ENCODE measurements around the gene DLG2.
"Not testable (repeated sequence)": the region's sequence is repeated elsewhere in the genome, so short reads cannot be mapped to it uniquely, and the experiment has no call there.

Gene DLG2

DNA sequence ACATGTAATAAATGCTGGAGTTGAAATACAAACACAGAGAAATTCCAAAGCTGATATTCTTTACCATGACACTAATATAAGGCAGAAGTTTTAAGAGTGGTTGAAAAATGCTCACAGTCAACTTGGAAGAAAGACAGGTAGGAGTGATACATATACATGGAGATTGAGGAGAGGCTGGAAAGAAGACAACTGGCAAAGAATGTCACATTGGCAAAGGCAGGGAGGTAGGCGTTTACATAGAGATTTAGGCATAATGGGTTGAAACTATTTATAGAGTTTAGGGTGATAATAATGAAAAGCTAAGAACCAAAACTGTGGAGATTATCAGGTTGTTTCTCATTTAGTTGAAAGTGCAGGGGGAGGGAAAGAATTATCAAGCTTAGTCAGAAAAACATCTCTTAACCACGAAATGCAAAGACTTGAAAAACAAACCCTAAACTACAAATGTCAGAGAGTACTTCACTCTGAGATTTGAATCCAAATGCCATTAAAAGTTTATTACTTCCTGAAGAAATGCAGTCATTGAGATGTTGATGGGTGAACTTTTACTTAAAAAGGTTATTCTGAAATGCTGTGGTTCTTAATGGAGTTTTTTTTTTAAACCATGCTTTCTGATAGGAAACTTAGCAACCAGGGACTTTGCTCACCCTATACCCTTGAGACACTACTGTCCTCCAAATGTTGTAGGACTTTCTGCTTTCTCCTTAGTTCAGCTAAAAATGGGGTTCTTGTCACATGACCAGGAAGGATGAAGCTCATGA lies 2202.6 kb downstream of the DLG2 start:
- no peaks in the 10 kb centered on the region for H3K27me3 ChIP-seq (ENCODE audit: insufficient read depth, poor library complexity, severe bottlenecking)
- no peak for DNase-seq (ENCODE audit: low read depth in 1 of 2, low spot score in 1 of 2)
- TF ChIP-seq SPI1 (IDR thresholded peaks at IDR 0.05; ENCODE audit: borderline replicate concordance, low read depth): no peak
- no peak for TF ChIP-seq REST (IDR thresholded peaks at IDR 0.05; ENCODE audit: insufficient replicate concordance, low read depth)
- no peak for TF ChIP-seq CTCF (IDR thresholded peaks at IDR 0.05; ENCODE audit: insufficient read depth, low read length)
- no peak for TF ChIP-seq POLR2AphosphoS5 (IDR thresholded peaks at IDR 0.05; ENCODE audit: low read depth)
- no peak for TF ChIP-seq GABPA (IDR thresholded peaks at IDR 0.05; ENCODE audit: low read depth)
- no peak overlapping the region for H3K4me3 ChIP-seq (replicated peaks; ENCODE audit: insufficient read depth, low read length)
- H3K27ac ChIP-seq (replicated peaks): no peak overlapping the region

GRCh38 chr11:83422641-83423040 lies 2204.5 kb downstream of the DLG2 start:
- not testable (repeated sequence) for H3K27me3 ChIP-seq (ENCODE audit: insufficient read depth, poor library complexity, severe bottlenecking); H3K4me3 ChIP-seq (replicated peaks; ENCODE audit: insufficient read depth, low read length); H3K27ac ChIP-seq (replicated peaks); DNase-seq (ENCODE audit: low read depth in 1 of 2, low spot score in 1 of 2)

DNA sequence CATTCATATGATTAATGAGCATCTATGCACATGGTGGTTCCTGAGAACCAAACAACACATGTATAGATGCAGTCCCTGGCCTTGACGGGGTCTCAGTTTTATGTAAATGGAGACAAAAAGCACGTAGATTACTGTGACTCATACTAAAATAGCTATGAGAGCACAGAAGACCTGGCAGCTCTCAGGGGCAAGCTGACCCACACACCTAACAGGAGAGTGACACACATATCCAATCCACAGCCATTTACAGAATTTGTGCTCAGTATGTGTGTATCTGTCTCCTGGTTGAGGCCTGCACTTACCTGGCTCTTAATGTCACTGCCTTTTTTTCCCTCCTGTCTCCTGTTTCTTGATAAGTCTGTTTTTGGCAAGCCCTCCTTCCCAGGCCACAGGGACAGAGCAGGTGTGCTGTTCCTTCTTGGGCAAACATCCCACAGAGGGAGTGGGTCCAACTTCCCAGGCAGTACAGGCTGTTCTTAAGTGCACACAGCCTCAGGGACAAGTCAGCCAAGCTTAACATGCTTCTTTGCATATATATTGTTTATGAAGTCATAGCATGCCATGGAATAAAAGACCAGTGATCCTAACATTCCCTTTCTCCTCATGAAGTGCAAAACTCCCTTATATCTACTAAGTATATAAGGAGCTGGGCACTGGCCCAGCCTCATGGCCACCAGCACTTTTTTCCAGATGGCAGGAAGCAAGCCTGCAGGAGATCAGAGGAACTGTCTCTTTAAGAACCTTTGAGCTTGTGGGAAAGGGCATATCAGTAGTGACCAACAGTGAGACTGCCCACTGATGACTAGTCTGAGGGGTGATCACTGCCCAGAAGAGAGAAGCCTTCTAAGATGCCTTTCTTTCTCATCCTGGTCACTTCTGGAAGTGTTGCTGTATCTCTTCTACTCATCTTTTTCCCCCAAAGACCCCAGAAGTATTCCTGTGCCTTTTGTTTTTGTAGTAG lies 2216.3 kb downstream of the DLG2 start:
- no peaks in the 10 kb centered on the region for H3K27me3 ChIP-seq (ENCODE audit: insufficient read depth, poor library complexity, severe bottlenecking)
- no peak for TF ChIP-seq POLR2AphosphoS5 (IDR thresholded peaks at IDR 0.05; ENCODE audit: low read depth)
- no peak for TF ChIP-seq CTCF (IDR thresholded peaks at IDR 0.05; ENCODE audit: insufficient read depth, low read length)
- TF ChIP-seq GABPA (IDR thresholded peaks at IDR 0.05; ENCODE audit: low read depth): no peak
- TF ChIP-seq SPI1 (IDR thresholded peaks at IDR 0.05; ENCODE audit: borderline replicate concordance, low read depth): no peak
- TF ChIP-seq REST (IDR thresholded peaks at IDR 0.05; ENCODE audit: insufficient replicate concordance, low read depth): no peak
- no peak overlapping the region for H3K4me3 ChIP-seq (replicated peaks; ENCODE audit: insufficient read depth, low read length)
- no peak for DNase-seq (ENCODE audit: low read depth in 1 of 2, low spot score in 1 of 2)
- no peak overlapping the region for H3K27ac ChIP-seq (replicated peaks)

GRCh38 chr11:83409891-83410290 lies 2217.3 kb downstream of the DLG2 start:
- H3K27me3 ChIP-seq (ENCODE audit: insufficient read depth, poor library complexity, severe bottlenecking): no peaks in the 10 kb centered on the region
- no peak overlapping the region for H3K4me3 ChIP-seq (replicated peaks; ENCODE audit: insufficient read depth, low read length)
- no peak for DNase-seq (ENCODE audit: low read depth in 1 of 2, low spot score in 1 of 2)
- TF ChIP-seq REST (IDR thresholded peaks at IDR 0.05; ENCODE audit: insufficient replicate concordance, low read depth) (no peak), POLR2AphosphoS5 (IDR thresholded peaks at IDR 0.05; ENCODE audit: low read depth) (no peak), SPI1 (IDR thresholded peaks at IDR 0.05; ENCODE audit: borderline replicate concordance, low read depth) (no peak), GABPA (IDR thresholded peaks at IDR 0.05; ENCODE audit: low read depth) (no peak), CTCF (IDR thresholded peaks at IDR 0.05; ENCODE audit: insufficient read depth, low read length) (no peak)
- H3K27ac ChIP-seq (replicated peaks): no peak overlapping the region
